ENCODE results near the gene TREML1.

The TREML1 gene

GRCh38 chr6:41177287-41177686 is 23.1 kb upstream of the TREML1 start:
- DNase-seq: no peak

- DNase-seq: no peak
Observed at GRCh38 chr6:41176189-41176588, 22.0 kb upstream of the TREML1 start.

GRCh38 chr6:41175084-41175483 is 20.9 kb upstream of the TREML1 start:
- no peak for DNase-seq

- no peak for DNase-seq
Observed at GRCh38 chr6:41174610-41175009, 20.5 kb upstream of the TREML1 start.

GRCh38 chr6:41171908-41172307 is 17.8 kb upstream of the TREML1 start:
- DNase-seq: no peak

GRCh38 chr6:41170547-41171160 is 16.5 kb upstream of the TREML1 start:
- no peak for DNase-seq

GRCh38 chr6:41167173-41167963 is 13.2 kb upstream of the TREML1 start:
- DNase-seq: no peak

GRCh38 chr6:41164551-41165120 is 10.5 kb upstream of the TREML1 start:
- no peak for DNase-seq

GRCh38 chr6:41163419-41163717 is 9.2 kb upstream of the TREML1 start:
- DNase-seq: no peak

GRCh38 chr6:41162687-41163418 is 8.7 kb upstream of the TREML1 start, which contains the start of gene TREM2:
TSS of gene TREM2 (minus strand) at chr6:41163116. CDS start at chr6:41163082, 34 bp downstream.
- DNase-seq: no peak

- no peak for DNase-seq
Observed at GRCh38 chr6:41161851-41162552, 7.9 kb upstream of the TREML1 start.

GRCh38 chr6:41161380-41161779 is 7.2 kb upstream of the TREML1 start:
- no peak for DNase-seq

GRCh38 chr6:41160933-41161332 is 6.8 kb upstream of the TREML1 start:
- no peak for DNase-seq

GRCh38 chr6:41159415-41160082 is 5.4 kb upstream of the TREML1 start:
- no peak for DNase-seq

GRCh38 chr6:41157323-41157722 is 3.2 kb upstream of the TREML1 start:
- DNase-seq: no peak

GRCh38 chr6:41156771-41157170 is 2.6 kb upstream of the TREML1 start:
- no peak for DNase-seq

- DNase-seq: no peak
Observed at GRCh38 chr6:41156001-41156400, 1.9 kb upstream of the TREML1 start.

- no peak for DNase-seq
Observed at GRCh38 chr6:41155132-41155805, 1.1 kb upstream of the TREML1 start.

GRCh38 chr6:41153451-41153850 is 696 bp downstream of the TREML1 start:
- DNase-seq: no peak

- DNase-seq: no peak
Observed at GRCh38 chr6:41150671-41151070, 3.5 kb downstream of the TREML1 start.

- DNase-seq: no peak
Observed at GRCh38 chr6:41147917-41148316, 6.2 kb downstream of the TREML1 start.

- DNase-seq: no peak
Observed at GRCh38 chr6:41136911-41137310, 17.2 kb downstream of the TREML1 start.

Measured in stimulated activated CD4-positive, alpha-beta T cell treated with anti-CD3 and anti-CD28 coated beads, Interleukin-12 subunit alpha, Interleukin-12 subunit beta, amount 100 ng/mL, for 4 hours (primary cell).